ENCODE measurements around the gene SLC35A4. TPM values are rescaled to one million over a fixed set of nuclear protein-coding genes. Genes with fewer than 3 reads are reported as not detected.
"Not testable (repeated sequence)": the region's sequence is repeated elsewhere in the genome, so short reads cannot be mapped to it uniquely, and the experiment has no call there.

SLC35A4 gene
- polyA plus RNA-seq, 4 donors, result 74.5 to 85.7 (median 81.2) TPM

- no peak for DNase-seq (ENCODE audit: low read depth in 4 of 4, low spot score in 2 of 4)
These were observed 23.9 kb downstream of the SLC35A4 start for GRCh38 chr5:140588311-140589070.

GRCh38 chr5:140590861-140591260, 26.2 kb downstream of the SLC35A4 start:
- no peak for DNase-seq (ENCODE audit: low read depth in 4 of 4, low spot score in 2 of 4)

- no peak for DNase-seq (ENCODE audit: low read depth in 4 of 4, low spot score in 2 of 4)
These were observed 27.2 kb downstream of the SLC35A4 start for GRCh38 chr5:140591747-140592372.

- not testable (repeated sequence) for DNase-seq (ENCODE audit: low read depth in 4 of 4, low spot score in 2 of 4)
These were observed 28.4 kb downstream of the SLC35A4 start for GRCh38 chr5:140593070-140593469.

GRCh38 chr5:140594169-140594568, 29.5 kb downstream of the SLC35A4 start:
- DNase-seq (ENCODE audit: low read depth in 4 of 4, low spot score in 2 of 4), result no peak

- DNase-seq (ENCODE audit: low read depth in 4 of 4, low spot score in 2 of 4), result no peak
These were observed 31.1 kb downstream of the SLC35A4 start for GRCh38 chr5:140595538-140596300.

- no peak for DNase-seq (ENCODE audit: low read depth in 4 of 4, low spot score in 2 of 4)
These were observed 31.7 kb downstream of the SLC35A4 start for GRCh38 chr5:140596321-140596741.

GRCh38 chr5:140598836-140599235, 34.2 kb downstream of the SLC35A4 start:
- no peak for DNase-seq (ENCODE audit: low read depth in 4 of 4, low spot score in 2 of 4)

GRCh38 chr5:140600096-140600495, 35.5 kb downstream of the SLC35A4 start:
- DNase-seq (ENCODE audit: low read depth in 4 of 4, low spot score in 2 of 4), result no peak

- no peak for DNase-seq (ENCODE audit: low read depth in 4 of 4, low spot score in 2 of 4)
These were observed 37.5 kb downstream of the SLC35A4 start for GRCh38 chr5:140602147-140602546.

GRCh38 chr5:140603446-140603698, 38.7 kb downstream of the SLC35A4 start:
- not testable (repeated sequence) for DNase-seq (ENCODE audit: low read depth in 4 of 4, low spot score in 2 of 4)

GRCh38 chr5:140603734-140604133, 39.1 kb downstream of the SLC35A4 start:
- DNase-seq (ENCODE audit: low read depth in 4 of 4, low spot score in 2 of 4), result no peak

GRCh38 chr5:140605879-140606278, 41.3 kb downstream of the SLC35A4 start:
- no peak for DNase-seq (ENCODE audit: low read depth in 4 of 4, low spot score in 2 of 4)

GRCh38 chr5:140607031-140607430, 42.4 kb downstream of the SLC35A4 start:
- no peak for DNase-seq (ENCODE audit: low read depth in 4 of 4, low spot score in 2 of 4)

GRCh38 chr5:140608722-140609121, 44.1 kb downstream of the SLC35A4 start:
- no peak for DNase-seq (ENCODE audit: low read depth in 4 of 4, low spot score in 2 of 4)

GRCh38 chr5:140609126-140609525, 44.5 kb downstream of the SLC35A4 start:
- DNase-seq (ENCODE audit: low read depth in 4 of 4, low spot score in 2 of 4), result no peak

- no peak for DNase-seq (ENCODE audit: low read depth in 4 of 4, low spot score in 2 of 4)
These were observed 46.4 kb downstream of the SLC35A4 start for GRCh38 chr5:140611020-140611521.

All from left renal cortex interstitium (tissue), 4 donors.